Mesodermal cell (in vitro differentiated cells): Measurements from ENCODE around the gene F2RL3.
"Not testable (repeated sequence)": the region's sequence is repeated elsewhere in the genome, so short reads cannot be mapped to it uniquely, and the experiment has no call there.

Experiments used
- H3K27ac ChIP-seq: 2 replicates; pipeline ENCODE4 v1.7.0; 2013; ENCODE audit warnings: mild to moderate bottlenecking, low read depth, low read length, moderate library complexity; ENCODE audit not compliant: severe bottlenecking
- H3K36me3 ChIP-seq: 2 replicates; pipeline ENCODE4 v1.7.1; 2013; ENCODE audit warnings: mild to moderate bottlenecking, low read length, moderate library complexity; ENCODE audit not compliant: control insufficient read depth, insufficient read depth
- H3K4me1 ChIP-seq: one replicate; pipeline ENCODE4 v1.7.1; 2013; ENCODE audit warnings: mild to moderate bottlenecking, low read length; ENCODE audit not compliant: insufficient read depth, control insufficient read depth, poor library complexity, severe bottlenecking
- H3K4me3 ChIP-seq: 2 replicates; pipeline ENCODE4 v1.7.0; 2013; ENCODE audit warnings: low read length, control low read depth, mild to moderate bottlenecking; ENCODE audit not compliant: insufficient read depth, poor library complexity, severe bottlenecking; ENCODE audit errors: extremely low read depth
- H3K9me3 ChIP-seq: 2 replicates; pipeline ENCODE4 v1.7.1; 2013; ENCODE audit warnings: mild to moderate bottlenecking, low read length, moderate library complexity; ENCODE audit not compliant: control insufficient read depth
- WGBS, 2 experiments: methylation state at CpG; one replicate each; pipeline ENCODE4 v1.1.5; 2013; ENCODE audit warnings: missing lambda C conversion rate in 2 of 2; ENCODE audit not compliant: insufficient coverage in 2 of 2; 5-methylcytosine and 5-hydroxymethylcytosine counted together

Gene F2RL3

DNA sequence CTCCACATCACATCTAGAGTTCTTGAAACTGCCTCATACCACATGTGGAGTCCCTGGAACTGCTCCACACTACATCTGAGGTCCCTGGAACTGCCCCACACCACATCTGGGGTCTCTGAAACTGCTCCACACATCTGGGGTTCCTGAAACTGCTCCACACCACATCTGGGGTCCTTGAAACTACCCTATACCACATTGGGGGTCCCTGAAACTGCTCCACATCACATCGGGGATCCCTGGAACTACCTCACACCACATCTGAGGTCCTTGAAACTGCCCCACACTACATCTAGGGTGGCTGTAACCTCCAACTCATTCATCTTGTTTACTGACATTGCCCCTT is 33.8 kb downstream of the F2RL3 start:
- Histone ChIP-seq H3K4me1 (no peaks in the 10 kb centered on the region), H3K36me3 (no peaks in the 10 kb centered on the region), H3K9me3 (peaks cover 4% of the 10 kb centered on the region), H3K27ac (no peak overlapping the region), H3K4me3 (no peak overlapping the region)
- 78 to 100% methylated on average over 1 of the region's 1 CpG for WGBS, 2 experiments

- Histone ChIP-seq H3K36me3 (no peaks in the 10 kb centered on the region), H3K4me3 (no peak overlapping the region), H3K27ac (no peak overlapping the region), H3K9me3 (peaks cover 4% of the 10 kb centered on the region), H3K4me1 (no peaks in the 10 kb centered on the region)
- 89 to 91% methylated on average over 11 to 13 of the region's 13 CpGs for WGBS, 2 experiments
Observed at GRCh38 chr19:16922949-16923348, 34.1 kb downstream of the F2RL3 start.

- 87 to 95% methylated on average over 13 of the region's 13 CpGs for WGBS, 2 experiments
- H3K4me1 ChIP-seq: no peaks in the 10 kb centered on the region
- no peak overlapping the region for H3K27ac ChIP-seq
Observed at GRCh38 chr19:16927883-16928282, 39.1 kb downstream of the F2RL3 start.

DNA sequence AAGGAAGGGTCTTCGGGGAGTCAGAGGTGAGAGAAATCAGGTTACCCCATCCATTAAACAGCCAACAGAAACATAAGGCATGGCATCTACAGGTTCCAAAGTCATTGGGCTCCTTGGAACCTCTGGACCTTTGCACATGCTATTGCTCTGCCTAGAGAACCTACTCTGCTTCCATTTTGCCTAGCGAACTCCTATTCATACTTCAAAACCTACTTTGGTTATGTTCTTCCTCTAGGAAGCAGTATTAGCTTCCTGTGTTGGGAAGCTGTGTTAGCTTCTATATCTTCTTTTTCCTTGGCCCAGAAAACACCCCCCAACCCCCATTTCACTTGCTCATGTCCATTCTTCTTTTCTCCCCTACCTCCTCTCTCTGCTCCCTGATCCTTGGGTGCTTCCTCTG is 39.6 kb downstream of the F2RL3 start:
- H3K36me3 ChIP-seq: no peaks in the 10 kb centered on the region
- H3K27ac ChIP-seq: no peak overlapping the region
- H3K9me3 ChIP-seq: peaks cover 4% of the 10 kb centered on the region
- no peaks in the 10 kb centered on the region for H3K4me1 ChIP-seq
- 88% methylated on average over 1 of the region's 2 CpGs; no CpG with 5 or more reads in 1 of the 2 experiments for WGBS, 2 experiments
- H3K4me3 ChIP-seq: no peak overlapping the region

More at GRCh38 chr19:16927883-16928282, 39.1 kb downstream of the F2RL3 start:
- peaks cover 4% of the 10 kb centered on the region for H3K9me3 ChIP-seq
- H3K36me3 ChIP-seq: no peaks in the 10 kb centered on the region
- no peak overlapping the region for H3K4me3 ChIP-seq

DNA sequence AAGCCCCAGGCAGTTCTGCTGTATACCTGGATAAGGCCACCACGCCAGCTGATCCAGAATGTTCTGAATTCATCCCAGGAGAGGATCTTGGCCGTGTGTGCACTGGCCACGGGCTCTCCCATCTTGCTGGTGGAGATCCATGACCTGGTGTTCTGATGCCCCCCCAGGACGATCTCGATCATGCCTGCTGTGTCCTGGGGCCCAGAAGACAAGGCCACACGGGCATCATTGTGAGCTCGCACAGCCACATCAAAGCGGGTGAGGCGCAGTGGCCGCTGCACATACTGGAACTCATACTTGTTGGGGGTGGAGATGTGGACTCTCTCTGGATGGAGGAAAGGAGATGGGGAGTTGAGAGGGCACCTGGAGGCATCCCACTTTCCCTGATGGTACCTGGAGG is 40.1 kb downstream of the F2RL3 start:
- Histone ChIP-seq H3K36me3 (no peaks in the 10 kb centered on the region), H3K4me1 (no peaks in the 10 kb centered on the region), H3K27ac (no peak overlapping the region), H3K9me3 (peaks cover 4% of the 10 kb centered on the region), H3K4me3 (no peak overlapping the region)
- WGBS, 2 experiments: 93% methylated on average over 7 of the region's 10 CpGs

DNA sequence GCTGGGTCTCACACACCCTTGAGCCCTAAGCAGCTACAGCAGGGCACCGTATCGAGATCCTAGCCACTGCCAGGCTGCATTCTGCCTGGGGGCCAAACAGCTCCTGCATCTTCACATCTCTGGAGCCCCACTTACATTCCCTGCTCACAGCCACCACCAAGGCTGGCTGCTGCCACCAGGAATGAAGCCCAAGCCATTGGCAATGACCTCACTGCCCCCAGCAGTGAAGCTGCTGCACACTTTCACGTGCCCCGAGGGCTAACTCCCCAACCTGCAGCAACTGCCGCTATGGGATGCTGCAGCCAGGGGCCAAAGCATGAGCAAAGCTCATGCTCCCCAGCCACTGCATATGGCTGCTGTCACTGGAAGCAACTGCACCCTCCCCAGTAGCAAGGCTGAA is 42.0 kb downstream of the F2RL3 start:
- H3K27ac ChIP-seq: no peak overlapping the region
- no peaks in the 10 kb centered on the region for H3K36me3 ChIP-seq
- no peaks in the 10 kb centered on the region for H3K4me1 ChIP-seq
- no peaks in the 10 kb centered on the region for H3K9me3 ChIP-seq
- 66 to 71% methylated on average over 5 of the region's 5 CpGs for WGBS, 2 experiments
- H3K4me3 ChIP-seq: no peak overlapping the region

DNA sequence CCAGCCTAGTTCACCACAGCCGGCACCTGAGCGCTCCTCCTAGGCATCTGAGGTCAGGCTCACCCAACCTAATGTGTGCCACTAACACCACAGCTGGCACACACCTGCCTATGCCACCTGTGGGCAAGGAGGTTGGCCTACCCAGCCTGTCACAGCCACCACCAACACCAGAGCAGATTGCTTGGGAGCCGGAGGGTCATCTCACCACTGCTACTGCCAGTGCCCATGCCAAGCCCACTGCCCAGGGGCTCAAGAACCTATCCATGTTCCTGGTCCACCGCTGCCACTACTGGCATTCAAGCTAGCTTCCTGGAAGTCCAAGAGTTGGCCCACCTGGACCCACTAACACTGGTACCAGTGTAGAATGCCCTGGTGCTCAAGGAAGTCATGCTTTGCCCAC is 42.5 kb downstream of the F2RL3 start:
- 94 to 95% methylated on average over 4 of the region's 4 CpGs for WGBS, 2 experiments
- H3K4me1 ChIP-seq: no peaks in the 10 kb centered on the region
- H3K9me3 ChIP-seq: no peaks in the 10 kb centered on the region
- H3K4me3 ChIP-seq: no peak overlapping the region
- H3K36me3 ChIP-seq: no peaks in the 10 kb centered on the region
- H3K27ac ChIP-seq: no peak overlapping the region

DNA sequence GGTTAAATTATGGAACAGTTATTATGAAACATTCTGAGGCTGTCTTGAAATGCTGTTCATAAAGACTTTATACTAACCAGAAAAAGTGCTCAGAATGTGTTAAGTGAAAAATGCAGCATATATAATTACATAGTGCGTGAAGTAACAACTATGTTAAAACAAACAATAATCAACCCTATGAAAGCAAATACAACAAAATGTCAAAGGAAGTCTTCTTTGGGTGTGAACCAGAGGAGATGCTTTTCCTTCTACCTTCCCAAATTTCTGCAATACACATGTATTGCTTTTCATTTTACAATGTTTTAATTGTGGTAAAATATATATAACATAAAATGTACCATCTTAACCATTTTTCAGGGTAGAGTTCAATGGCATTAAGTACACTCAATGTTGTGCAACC is 45.7 kb downstream of the F2RL3 start:
- no peak overlapping the region for H3K4me3 ChIP-seq
- no peak overlapping the region for H3K27ac ChIP-seq
- no CpG with 5 or more reads among the region's 1 CpG for WGBS, 2 experiments
- H3K4me1 ChIP-seq: no peaks in the 10 kb centered on the region
- no peaks in the 10 kb centered on the region for H3K36me3 ChIP-seq
- H3K9me3 ChIP-seq: no peaks in the 10 kb centered on the region

- WGBS, 2 experiments: no CpG with 5 or more reads among the region's 2 CpGs
- no peaks in the 10 kb centered on the region for H3K36me3 ChIP-seq
- no peaks in the 10 kb centered on the region for H3K9me3 ChIP-seq
- H3K4me1 ChIP-seq: no peaks in the 10 kb centered on the region
- H3K27ac ChIP-seq: no peak overlapping the region
- H3K4me3 ChIP-seq: no peak overlapping the region
Observed at GRCh38 chr19:16936901-16937300, 48.1 kb downstream of the F2RL3 start.

- H3K9me3 ChIP-seq, H3K4me1 ChIP-seq, H3K36me3 ChIP-seq, H3K27ac ChIP-seq, H3K4me3 ChIP-seq: not testable (repeated sequence)
- WGBS, 2 experiments: 93 to 94% methylated on average over 9 to 11 of the region's 12 CpGs
Observed at GRCh38 chr19:16937796-16938195, 49.0 kb downstream of the F2RL3 start.

GRCh38 chr19:16938211-16938610 is 49.4 kb downstream of the F2RL3 start:
- Histone ChIP-seq H3K4me1 (no peaks in the 10 kb centered on the region), H3K27ac (no peak overlapping the region), H3K4me3 (no peak overlapping the region), H3K9me3 (no peaks in the 10 kb centered on the region), H3K36me3 (no peaks in the 10 kb centered on the region)
- 89 to 94% methylated on average over 10 of the region's 11 CpGs for WGBS, 2 experiments

DNA sequence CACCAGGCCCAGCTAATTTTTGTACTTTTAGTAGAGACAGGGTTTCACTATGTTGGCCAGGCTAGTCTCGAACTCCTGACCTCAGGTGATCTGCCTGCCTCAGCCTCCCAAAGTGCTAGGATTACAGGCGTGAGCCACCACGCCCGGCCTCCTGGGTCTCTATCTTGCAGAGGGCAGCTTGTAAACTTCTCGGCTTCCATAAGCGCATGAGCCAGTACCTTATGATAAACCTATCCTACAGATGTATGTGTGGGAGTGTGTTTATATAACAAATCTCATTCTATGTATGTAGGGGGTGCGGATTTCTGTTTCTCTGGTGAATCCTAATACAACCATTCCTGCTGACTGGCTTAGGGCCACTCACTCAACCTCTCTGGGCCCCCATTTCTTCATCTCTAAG is 51.3 kb downstream of the F2RL3 start:
- H3K4me3 ChIP-seq, H3K4me1 ChIP-seq, H3K27ac ChIP-seq, H3K36me3 ChIP-seq, H3K9me3 ChIP-seq: not testable (repeated sequence)
- 92 to 96% methylated on average over 4 to 5 of the region's 7 CpGs for WGBS, 2 experiments
